ENCODE measurements around the gene MROH9.

Gene MROH9

GRCh38 chr1:171055966-171056643 lies 120.8 kb downstream of the MROH9 start:
- Histone ChIP-seq H3K27me3 (no peaks in the 10 kb centered on the region), H3K4me3 (ENCODE audit: low read depth, low read length) (no peak overlapping the region), H3K4me1 (no peaks in the 10 kb centered on the region), H3K36me3 (no peaks in the 10 kb centered on the region), H3K9me3 (no peaks in the 10 kb centered on the region)
- no peak for DNase-seq
- TF ChIP-seq, protein P1, sequence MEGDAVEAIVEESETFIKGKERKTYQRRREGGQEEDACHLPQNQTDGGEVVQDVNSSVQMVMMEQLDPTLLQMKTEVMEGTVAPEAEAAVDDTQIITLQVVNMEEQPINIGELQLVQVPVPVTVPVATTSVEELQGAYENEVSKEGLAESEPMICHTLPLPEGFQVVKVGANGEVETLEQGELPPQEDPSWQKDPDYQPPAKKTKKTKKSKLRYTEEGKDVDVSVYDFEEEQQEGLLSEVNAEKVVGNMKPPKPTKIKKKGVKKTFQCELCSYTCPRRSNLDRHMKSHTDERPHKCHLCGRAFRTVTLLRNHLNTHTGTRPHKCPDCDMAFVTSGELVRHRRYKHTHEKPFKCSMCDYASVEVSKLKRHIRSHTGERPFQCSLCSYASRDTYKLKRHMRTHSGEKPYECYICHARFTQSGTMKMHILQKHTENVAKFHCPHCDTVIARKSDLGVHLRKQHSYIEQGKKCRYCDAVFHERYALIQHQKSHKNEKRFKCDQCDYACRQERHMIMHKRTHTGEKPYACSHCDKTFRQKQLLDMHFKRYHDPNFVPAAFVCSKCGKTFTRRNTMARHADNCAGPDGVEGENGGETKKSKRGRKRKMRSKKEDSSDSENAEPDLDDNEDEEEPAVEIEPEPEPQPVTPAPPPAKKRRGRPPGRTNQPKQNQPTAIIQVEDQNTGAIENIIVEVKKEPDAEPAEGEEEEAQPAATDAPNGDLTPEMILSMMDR (IDR thresholded peaks at IDR 0.05; ENCODE audit: low read depth, low read length), result no peak

DNA sequence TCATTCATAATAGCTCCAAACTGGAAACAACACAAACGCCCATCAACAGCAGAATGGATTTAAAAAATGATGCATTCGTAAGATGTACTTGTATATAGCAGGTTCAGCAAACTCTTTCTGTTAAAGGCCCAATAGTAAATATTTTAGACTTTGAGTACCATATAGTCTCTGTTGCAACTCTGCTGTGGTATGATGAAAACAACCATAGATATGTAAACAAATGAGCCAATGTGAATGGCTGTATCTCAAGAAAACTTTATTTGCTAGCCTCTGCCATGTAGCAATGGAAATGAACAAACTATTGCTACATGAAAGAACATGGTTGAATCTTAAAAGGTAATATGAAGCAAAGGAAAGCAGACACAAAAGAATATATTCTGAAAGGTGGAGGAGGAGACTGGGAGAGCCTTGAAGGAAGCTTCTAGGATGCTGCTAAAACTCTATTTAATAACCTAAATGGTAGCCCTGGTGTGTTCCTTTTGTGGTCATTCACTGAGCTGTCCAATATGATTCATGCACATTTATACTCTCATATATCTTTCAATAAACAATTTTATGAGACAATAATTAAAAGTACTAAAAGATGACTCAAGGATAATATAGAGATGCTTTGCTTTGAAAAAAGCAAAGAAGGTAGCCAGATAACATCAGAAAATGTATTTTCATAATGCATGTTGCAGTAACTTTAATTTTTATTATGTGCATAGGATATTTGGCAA lies 126.2 kb downstream of the MROH9 start:
- TF ChIP-seq, protein P1 (IDR thresholded peaks at IDR 0.05; ENCODE audit: low read depth, low read length), result no peak
- no peaks in the 10 kb centered on the region for H3K9me3 ChIP-seq
- no peak overlapping the region for H3K4me3 ChIP-seq (ENCODE audit: low read depth, low read length)
- H3K27me3 ChIP-seq, result no peaks in the 10 kb centered on the region
- no peaks in the 10 kb centered on the region for H3K36me3 ChIP-seq
- DNase-seq, result no peak
- no peaks in the 10 kb centered on the region for H3K4me1 ChIP-seq

DNA sequence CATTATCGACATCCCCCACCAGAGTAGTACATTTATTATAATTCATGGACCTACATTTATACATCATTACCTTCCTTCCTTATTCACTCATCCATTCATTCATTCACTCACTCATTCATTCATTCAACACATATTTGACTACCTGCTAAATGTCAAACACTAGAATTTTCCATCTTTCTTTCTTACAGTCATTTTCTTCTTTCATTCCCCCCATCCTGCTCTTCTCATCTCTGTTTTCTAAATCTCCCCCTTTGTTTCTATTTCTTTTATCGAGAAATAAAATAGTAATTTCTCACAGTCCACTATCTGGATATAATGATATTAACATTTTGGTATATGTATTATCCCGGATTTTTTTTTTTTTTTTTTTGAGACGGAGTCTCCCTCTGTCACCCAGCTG lies 127.6 kb downstream of the MROH9 start:
- Histone ChIP-seq H3K4me1 (no peaks in the 10 kb centered on the region), H3K4me3 (ENCODE audit: low read depth, low read length) (no peak overlapping the region), H3K27me3 (no peaks in the 10 kb centered on the region), H3K36me3 (no peaks in the 10 kb centered on the region), H3K9me3 (no peaks in the 10 kb centered on the region)
- TF ChIP-seq, protein P1 (IDR thresholded peaks at IDR 0.05; ENCODE audit: low read depth, low read length), result no peak
- no peak for DNase-seq

- no peaks in the 10 kb centered on the region for H3K9me3 ChIP-seq
- no peaks in the 10 kb centered on the region for H3K36me3 ChIP-seq
- H3K4me3 ChIP-seq (ENCODE audit: low read depth, low read length), result no peak overlapping the region
- no peak for DNase-seq
- TF ChIP-seq, protein P1 (IDR thresholded peaks at IDR 0.05; ENCODE audit: low read depth, low read length), result no peak
- no peaks in the 10 kb centered on the region for H3K27me3 ChIP-seq
- H3K4me1 ChIP-seq, result no peaks in the 10 kb centered on the region
Observed at GRCh38 chr1:171075041-171075440, 139.7 kb downstream of the MROH9 start.

- H3K36me3 ChIP-seq, result no peaks in the 10 kb centered on the region
- TF ChIP-seq, protein P1 (IDR thresholded peaks at IDR 0.05; ENCODE audit: low read depth, low read length), result no peak
- H3K4me3 ChIP-seq (ENCODE audit: low read depth, low read length), result no peak overlapping the region
- no peaks in the 10 kb centered on the region for H3K4me1 ChIP-seq
- no peaks in the 10 kb centered on the region for H3K27me3 ChIP-seq
- no peak for DNase-seq
- no peaks in the 10 kb centered on the region for H3K9me3 ChIP-seq
Observed at GRCh38 chr1:171081314-171081753, 146.0 kb downstream of the MROH9 start.

DNA sequence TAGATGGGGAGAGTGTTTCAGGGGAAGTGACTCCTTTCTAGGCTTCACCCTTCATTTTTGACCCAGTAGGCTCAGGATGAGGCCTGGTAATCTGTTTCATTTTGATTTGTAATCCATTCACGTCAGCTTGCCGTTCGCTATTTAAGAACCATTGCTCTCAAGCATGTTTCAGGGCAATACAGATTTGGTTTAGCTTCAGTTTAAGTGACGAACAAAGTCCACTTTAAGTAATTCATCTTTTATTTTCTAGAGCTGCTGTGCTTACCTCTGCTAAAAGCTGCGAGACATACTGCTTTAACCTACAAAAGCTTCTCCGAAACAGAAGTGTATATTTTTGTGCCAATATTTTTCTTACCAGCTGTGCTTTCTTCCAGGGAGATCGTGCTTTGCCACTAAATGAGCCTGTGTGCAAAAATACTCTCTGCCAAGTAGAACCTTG lies 146.4 kb downstream of the MROH9 start:
- Histone ChIP-seq H3K27me3 (no peaks in the 10 kb centered on the region), H3K36me3 (no peaks in the 10 kb centered on the region), H3K4me3 (ENCODE audit: low read depth, low read length) (no peak overlapping the region), H3K9me3 (no peaks in the 10 kb centered on the region), H3K4me1 (no peaks in the 10 kb centered on the region)
- TF ChIP-seq, protein P1 (IDR thresholded peaks at IDR 0.05; ENCODE audit: low read depth, low read length), result no peak
- no peak for DNase-seq
